ENCODE results near the gene KCTD20. TPM values are rescaled to one million over a fixed set of nuclear protein-coding genes. Genes with fewer than 3 reads are reported as not detected.
"Not testable (repeated sequence)": the region's sequence is repeated elsewhere in the genome, so short reads cannot be mapped to it uniquely, and the experiment has no call there.

Gene KCTD20
- 10 to 100 TPM; 47.3 to 78.2 (median 63.0) TPM for total RNA-seq

DNA sequence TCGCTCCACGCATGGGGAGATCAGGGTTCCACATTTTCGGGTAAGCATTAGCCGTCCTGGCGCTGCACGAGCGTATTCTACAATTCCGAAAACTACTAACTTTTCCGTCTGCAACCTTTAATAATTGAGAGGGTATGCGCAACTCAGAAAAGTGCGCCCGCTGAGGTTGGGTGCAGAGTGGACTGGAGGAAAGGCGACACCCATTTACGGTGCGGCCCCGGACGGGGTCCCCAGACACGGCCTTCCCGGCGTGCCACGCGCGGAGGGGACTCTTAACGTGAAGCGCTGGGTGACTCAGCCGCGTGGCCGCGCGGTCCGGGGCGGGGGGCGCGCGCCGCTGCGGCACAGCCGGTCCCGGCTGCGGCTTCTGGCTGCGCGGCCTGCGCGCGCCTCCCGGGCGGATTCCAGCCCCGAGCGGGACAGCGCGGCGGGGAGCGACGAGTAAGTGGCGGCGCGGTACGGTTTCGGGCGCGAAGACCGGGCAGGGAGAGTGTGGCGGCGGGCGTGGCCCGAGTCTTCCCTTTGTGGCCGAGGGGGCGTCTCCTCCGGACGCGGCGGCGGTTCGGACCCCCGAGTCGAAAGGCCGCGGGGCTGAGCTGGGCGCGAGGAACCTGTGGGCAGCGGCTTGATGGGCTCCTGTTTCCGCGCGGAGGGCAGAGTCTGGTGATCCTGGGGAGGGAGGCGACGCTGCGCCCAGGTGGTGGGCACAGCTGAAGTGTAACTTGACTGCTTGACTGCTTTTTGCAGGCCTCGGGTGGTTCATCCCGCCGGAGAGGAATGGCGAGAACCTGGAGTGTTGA is at the start of gene KCTD20, which contains the start of gene PXT1:
Gene KCTD20 (plus strand): TSS at position 330 of the 800 bp plus-strand sequence. CDS start 27,098 bp downstream, outside the sequence.
Gene PXT1 (minus strand): TSS at position 184 of the 800 bp plus-strand sequence. CDS start 16,772 bp downstream, outside the sequence.
- Histone ChIP-seq H3K27ac (replicated peaks in 1 of 4) (peak within 1 kb of the TSS; percentile 96 to 100 (median 98)), H3K36me3 (no peaks in the 10 kb centered on the region), H3K4me3 (peak within 1 kb of the TSS; percentile 95 to 99 (median 96)), H3K9me3 (no peaks in the 10 kb centered on the region), H3K27me3 (no peaks in the 10 kb centered on the region), H3K4me1 (peaks cover 34 to 57% (median 49%) of the 10 kb centered on the region in 4 donors)
- intact Hi-C loops (cut with DNase I) = loop anchor here (1.0 to 5.0 kb wide), 3 partner anchors 20 to 154 kb away; partner anchors contain the start of gene STK38
- 0% methylated on average over 6 of the region's 91 CpGs for WGBS
- TF ChIP-seq POLR2AphosphoS5 (IDR thresholded peaks at IDR 0.05) (peak; percentile 88 to 95), CTCF (IDR thresholded peaks at IDR 0.05) (peak in 1 of 3 experiments; percentile 12), POLR2A (IDR thresholded peaks at IDR 0.05; ENCODE audit: low read depth) (peak; percentile 58), EP300 (IDR thresholded peaks at IDR 0.05) (no peak)
- peak; percentile 96 for DNase-seq (ENCODE audit: extremely low spot score)

GRCh38 chr6:36399970-36400369 is 42.8 kb upstream of the KCTD20 start:
- Histone ChIP-seq H3K4me1 (no peaks in the 10 kb centered on the region), H3K27ac (replicated peaks in 1 of 4) (no peak overlapping the region), H3K27me3 (no peaks in the 10 kb centered on the region), H3K36me3 (no peaks in the 10 kb centered on the region), H3K9me3 (no peaks in the 10 kb centered on the region), H3K4me3 (no peak overlapping the region)
- intact Hi-C loops (cut with DNase I) = no loop called here
- TF ChIP-seq CTCF (IDR thresholded peaks at IDR 0.05) = no peak
- TF ChIP-seq EP300 (IDR thresholded peaks at IDR 0.05) = no peak
- no peak for TF ChIP-seq POLR2A (IDR thresholded peaks at IDR 0.05; ENCODE audit: low read depth)
- no peak for TF ChIP-seq POLR2AphosphoS5 (IDR thresholded peaks at IDR 0.05)
- WGBS = 91% methylated on average over 1 of the region's 1 CpG
- DNase-seq (ENCODE audit: extremely low spot score) = no peak

- Histone ChIP-seq H3K4me3 (no peak overlapping the region), H3K27me3 (no peaks in the 10 kb centered on the region), H3K27ac (replicated peaks in 1 of 4) (no peak overlapping the region), H3K4me1 (no peaks in the 10 kb centered on the region), H3K9me3 (no peaks in the 10 kb centered on the region), H3K36me3 (no peaks in the 10 kb centered on the region)
- TF ChIP-seq POLR2A (IDR thresholded peaks at IDR 0.05; ENCODE audit: low read depth) = no peak
- WGBS = 79% methylated on average over 3 of the region's 3 CpGs
- no peak for DNase-seq (ENCODE audit: extremely low spot score)
- intact Hi-C loops (cut with DNase I) = no loop called here
These were observed 40.3 kb upstream of the KCTD20 start for GRCh38 chr6:36402481-36402880.

DNA sequence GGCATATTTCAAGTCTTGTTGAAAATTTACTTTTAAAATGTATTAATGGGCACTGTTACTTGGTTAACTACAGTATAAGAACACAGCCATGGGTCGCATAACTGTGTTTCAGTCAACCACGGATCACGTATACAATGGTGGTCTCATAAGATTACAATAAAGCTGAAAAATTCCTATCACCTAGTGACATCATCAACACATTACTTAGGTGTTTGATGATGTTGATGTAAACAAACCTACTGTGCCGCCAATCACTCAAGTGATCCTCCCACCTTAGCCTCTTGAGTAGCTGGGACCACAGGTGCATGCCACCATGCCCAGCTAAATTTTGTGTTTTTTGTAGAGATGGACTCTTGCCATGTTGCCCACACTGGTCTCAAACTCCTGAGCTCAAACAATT is 38.6 kb upstream of the KCTD20 start:
- H3K4me1 ChIP-seq = no peaks in the 10 kb centered on the region
- no peaks in the 10 kb centered on the region for H3K9me3 ChIP-seq
- no peak for DNase-seq (ENCODE audit: extremely low spot score)
- no peak for TF ChIP-seq EP300 (IDR thresholded peaks at IDR 0.05)
- TF ChIP-seq CTCF (IDR thresholded peaks at IDR 0.05) = no peak
- TF ChIP-seq POLR2A (IDR thresholded peaks at IDR 0.05; ENCODE audit: low read depth) = no peak
- no peak for TF ChIP-seq POLR2AphosphoS5 (IDR thresholded peaks at IDR 0.05)
- intact Hi-C loops (cut with DNase I) = no loop called here
- H3K36me3 ChIP-seq = no peaks in the 10 kb centered on the region
- H3K27me3 ChIP-seq = no peaks in the 10 kb centered on the region
- 76% methylated on average over 4 of the region's 4 CpGs for WGBS
- H3K27ac ChIP-seq (replicated peaks in 1 of 4) = no peak overlapping the region
- no peak overlapping the region for H3K4me3 ChIP-seq

- H3K27ac ChIP-seq (replicated peaks in 1 of 4); H3K4me3 ChIP-seq; DNase-seq (ENCODE audit: extremely low spot score); intact Hi-C loops (cut with DNase I); H3K36me3 ChIP-seq; H3K27me3 ChIP-seq; H3K4me1 ChIP-seq; H3K9me3 ChIP-seq: not testable (repeated sequence)
- 65% methylated on average over 5 of the region's 5 CpGs for WGBS
These were observed 33.1 kb upstream of the KCTD20 start for GRCh38 chr6:36409718-36410117.
